Measurements from ENCODE around the gene RASSF7. TPM values are rescaled to one million over a fixed set of nuclear protein-coding genes. Genes with fewer than 3 reads are reported as not detected.

Gene RASSF7
- total RNA-seq, 2 experiments from 2014 or later = 15.1 to 18.0 TPM

DNA sequence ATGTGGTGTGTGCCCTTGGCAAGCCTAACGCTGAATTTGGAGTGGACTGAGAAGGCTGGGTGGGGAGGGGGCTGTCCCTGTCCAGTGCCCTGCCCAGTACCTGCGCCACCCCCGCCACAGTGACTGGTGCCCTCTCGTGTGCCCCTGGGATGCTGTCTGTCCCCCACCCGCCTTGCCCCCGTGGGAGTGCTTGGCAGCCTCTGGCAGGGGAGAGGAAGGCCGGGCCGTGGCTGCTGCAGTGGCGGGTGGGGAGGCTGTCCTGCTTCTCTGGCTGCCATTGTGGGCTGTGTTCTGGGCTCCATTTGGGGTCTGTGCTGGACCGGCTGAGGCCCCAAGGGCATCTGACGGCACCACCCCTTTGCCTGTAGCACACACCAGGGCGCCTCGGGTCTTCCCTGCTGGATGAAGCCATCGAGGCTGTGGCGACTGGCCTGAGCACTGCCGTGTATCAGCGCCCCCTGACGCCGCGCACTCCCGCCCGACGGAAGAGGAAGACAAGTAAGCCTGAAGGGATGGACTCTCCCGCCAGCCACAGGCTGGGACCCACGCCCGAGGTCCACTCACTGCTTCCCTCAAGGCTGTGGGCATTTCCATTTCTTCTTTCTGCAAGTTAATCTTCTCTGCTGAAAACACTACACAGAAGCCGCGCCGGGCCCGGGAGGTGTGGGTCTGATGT is 37.4 kb downstream of the RASSF7 start:
- no peak overlapping the region for H3K4me2 ChIP-seq (ENCODE audit: low read length)
- H3K79me2 ChIP-seq (ENCODE audit: insufficient read depth, low read depth, low read length) = no peaks in the 10 kb centered on the region
- H3K9me2 ChIP-seq (ENCODE audit: insufficient read depth, low read length) = no peaks in the 10 kb centered on the region
- no peak overlapping the region for H2AFZ ChIP-seq (ENCODE audit: low read length)
- peaks cover 90% of the 10 kb centered on the region for H3K36me3 ChIP-seq (ENCODE audit: insufficient read depth, low read length)
- H3K4me1 ChIP-seq (ENCODE audit: insufficient read depth, low read length, poor library complexity, severe bottlenecking) = no peaks in the 10 kb centered on the region
- DNase-seq (ENCODE audit: low spot score) = no peak
- no peak overlapping the region for H3K4me3 ChIP-seq (ENCODE audit: low read depth, low read length, poor library complexity, severe bottlenecking)
- ChIA-PET POLR2A (no interaction called here), CTCF (ENCODE audit: unreplicated experiment) (no interaction called here)
- no peaks in the 10 kb centered on the region for H4K20me1 ChIP-seq (ENCODE audit: insufficient read depth, low read length)
- BruUV-seq (replicated peaks) = no TSS peak
- H3K27ac ChIP-seq (ENCODE audit: low read depth, low read length, poor library complexity, severe bottlenecking) = no peak overlapping the region
- intact Hi-C loops (cut with micrococcal nuclease; ENCODE audit: unreplicated experiment) = no loop called here
- TF ChIP-seq, protein P1, sequence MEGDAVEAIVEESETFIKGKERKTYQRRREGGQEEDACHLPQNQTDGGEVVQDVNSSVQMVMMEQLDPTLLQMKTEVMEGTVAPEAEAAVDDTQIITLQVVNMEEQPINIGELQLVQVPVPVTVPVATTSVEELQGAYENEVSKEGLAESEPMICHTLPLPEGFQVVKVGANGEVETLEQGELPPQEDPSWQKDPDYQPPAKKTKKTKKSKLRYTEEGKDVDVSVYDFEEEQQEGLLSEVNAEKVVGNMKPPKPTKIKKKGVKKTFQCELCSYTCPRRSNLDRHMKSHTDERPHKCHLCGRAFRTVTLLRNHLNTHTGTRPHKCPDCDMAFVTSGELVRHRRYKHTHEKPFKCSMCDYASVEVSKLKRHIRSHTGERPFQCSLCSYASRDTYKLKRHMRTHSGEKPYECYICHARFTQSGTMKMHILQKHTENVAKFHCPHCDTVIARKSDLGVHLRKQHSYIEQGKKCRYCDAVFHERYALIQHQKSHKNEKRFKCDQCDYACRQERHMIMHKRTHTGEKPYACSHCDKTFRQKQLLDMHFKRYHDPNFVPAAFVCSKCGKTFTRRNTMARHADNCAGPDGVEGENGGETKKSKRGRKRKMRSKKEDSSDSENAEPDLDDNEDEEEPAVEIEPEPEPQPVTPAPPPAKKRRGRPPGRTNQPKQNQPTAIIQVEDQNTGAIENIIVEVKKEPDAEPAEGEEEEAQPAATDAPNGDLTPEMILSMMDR (conservative IDR thresholded peaks at IDR 0.05; ENCODE audit: low read length) = no peak
- TF ChIP-seq EZH2phosphoT487 (IDR thresholded peaks at IDR 0.05; ENCODE audit: borderline replicate concordance, low read depth, low read length) = no peak
- no peaks in the 10 kb centered on the region for H3K9me3 ChIP-seq (ENCODE audit: low read length)

DNA sequence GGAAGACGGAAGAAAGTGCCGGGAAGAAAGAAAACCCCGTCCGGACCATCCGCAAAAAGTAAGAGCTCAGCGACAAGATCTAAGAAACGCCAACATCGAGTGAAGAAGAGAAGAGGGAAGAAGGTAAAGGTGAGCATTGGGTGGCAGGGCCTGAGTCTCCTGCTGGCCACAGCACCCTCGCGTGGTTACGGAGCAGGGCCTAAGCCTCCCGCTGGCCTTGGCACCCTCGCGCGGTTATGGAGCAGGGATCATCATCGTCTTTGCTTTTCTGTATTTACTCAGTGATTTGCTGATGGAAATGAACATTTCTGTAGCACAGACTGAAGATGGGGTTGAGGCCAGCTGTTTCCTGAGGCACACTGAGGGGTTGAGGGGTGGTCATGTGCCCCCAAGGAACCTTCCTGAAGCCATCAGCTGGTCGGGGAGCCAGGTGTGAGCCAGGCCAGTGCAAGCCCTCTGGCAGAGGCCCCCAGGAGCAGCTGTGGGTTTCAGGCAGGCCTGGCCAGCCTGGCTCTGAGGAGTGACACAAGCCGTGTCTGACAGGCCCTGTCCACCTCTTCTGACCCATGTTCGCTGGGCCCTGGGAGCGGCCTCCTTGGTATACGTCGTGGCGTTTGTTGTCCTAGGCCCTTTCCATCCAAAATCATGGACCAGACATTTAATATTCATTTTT is 40.9 kb downstream of the RASSF7 start:
- no peak overlapping the region for H3K4me3 ChIP-seq (ENCODE audit: low read depth, low read length, poor library complexity, severe bottlenecking)
- BruUV-seq (replicated peaks) = no TSS peak
- H3K27ac ChIP-seq (ENCODE audit: low read depth, low read length, poor library complexity, severe bottlenecking) = no peak overlapping the region
- H3K36me3 ChIP-seq (ENCODE audit: insufficient read depth, low read length) = peaks cover 90% of the 10 kb centered on the region
- H4K20me1 ChIP-seq (ENCODE audit: insufficient read depth, low read length) = no peaks in the 10 kb centered on the region
- H3K4me2 ChIP-seq (ENCODE audit: low read length) = no peak overlapping the region
- ChIA-PET POLR2A (interaction anchor here (0.8 kb wide), 1 partner anchor 42 kb away, joined by 4 read pairs; no protein-coding TSS in a partner anchor), CTCF (ENCODE audit: unreplicated experiment) (no interaction called here)
- intact Hi-C loops (cut with micrococcal nuclease; ENCODE audit: unreplicated experiment) = no loop called here
- H3K9me3 ChIP-seq (ENCODE audit: low read length) = no peaks in the 10 kb centered on the region
- no peaks in the 10 kb centered on the region for H3K4me1 ChIP-seq (ENCODE audit: insufficient read depth, low read length, poor library complexity, severe bottlenecking)
- no peak for TF ChIP-seq EZH2phosphoT487 (IDR thresholded peaks at IDR 0.05; ENCODE audit: borderline replicate concordance, low read depth, low read length)
- TF ChIP-seq, protein P1 (conservative IDR thresholded peaks at IDR 0.05; ENCODE audit: low read length) = no peak
- no peaks in the 10 kb centered on the region for H3K9me2 ChIP-seq (ENCODE audit: insufficient read depth, low read length)
- no peak for DNase-seq (ENCODE audit: low spot score)
- no peaks in the 10 kb centered on the region for H3K79me2 ChIP-seq (ENCODE audit: insufficient read depth, low read depth, low read length)
- no peak overlapping the region for H2AFZ ChIP-seq (ENCODE audit: low read length)

DNA sequence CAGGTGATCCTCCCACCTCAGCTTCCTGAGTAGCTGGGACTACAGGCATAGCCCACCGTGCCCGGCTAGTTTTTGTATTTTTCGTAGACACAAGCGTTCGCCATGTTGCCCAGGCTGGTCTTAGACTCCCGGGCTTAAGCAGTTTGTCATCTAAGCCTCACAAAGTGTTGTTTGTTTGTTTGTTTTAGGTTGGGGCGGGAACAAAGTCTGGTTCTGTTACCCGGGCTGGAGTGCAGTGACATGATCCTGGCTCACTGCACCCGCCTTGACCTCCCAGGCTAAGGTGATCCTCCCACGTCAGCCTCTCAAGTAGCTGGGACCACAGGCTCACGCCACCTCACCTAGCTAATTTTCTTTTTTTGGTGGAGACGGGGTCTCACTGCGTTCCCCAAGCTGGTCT is 42.4 kb downstream of the RASSF7 start:
- no TSS peak for BruUV-seq (replicated peaks)
- Histone ChIP-seq H3K9me3 (ENCODE audit: low read length) (no peaks in the 10 kb centered on the region), H3K27ac (ENCODE audit: low read depth, low read length, poor library complexity, severe bottlenecking) (no peak overlapping the region), H3K4me3 (ENCODE audit: low read depth, low read length, poor library complexity, severe bottlenecking) (no peak overlapping the region), H2AFZ (ENCODE audit: low read length) (no peak overlapping the region), H3K79me2 (ENCODE audit: insufficient read depth, low read depth, low read length) (no peaks in the 10 kb centered on the region), H3K9me2 (ENCODE audit: insufficient read depth, low read length) (no peaks in the 10 kb centered on the region), H3K4me1 (ENCODE audit: insufficient read depth, low read length, poor library complexity, severe bottlenecking) (no peaks in the 10 kb centered on the region), H3K4me2 (ENCODE audit: low read length) (no peak overlapping the region), H3K36me3 (ENCODE audit: insufficient read depth, low read length) (peaks cover 91% of the 10 kb centered on the region), H4K20me1 (ENCODE audit: insufficient read depth, low read length) (no peaks in the 10 kb centered on the region)
- no peak for TF ChIP-seq EZH2phosphoT487 (IDR thresholded peaks at IDR 0.05; ENCODE audit: borderline replicate concordance, low read depth, low read length)
- TF ChIP-seq, protein P1 (conservative IDR thresholded peaks at IDR 0.05; ENCODE audit: low read length) = no peak
- DNase-seq (ENCODE audit: low spot score) = no peak
- CTCF ChIA-PET (ENCODE audit: unreplicated experiment) = no interaction called here
- POLR2A ChIA-PET = interaction anchor here (0.6 kb wide), 1 partner anchor 12 kb away, joined by 6 read pairs; no protein-coding TSS in a partner anchor
- intact Hi-C loops (cut with micrococcal nuclease; ENCODE audit: unreplicated experiment) = no loop called here

Measured in OCI-LY7 (cell line).